Measurements from ENCODE around the gene DCHS1. TPM values are rescaled to one million over a fixed set of nuclear protein-coding genes. Genes with fewer than 3 reads are reported as not detected.

Gene DCHS1
- total and polyA plus RNA-seq, 2 experiments from 2014 or later, result 16.0 to 60.2 TPM

DNA sequence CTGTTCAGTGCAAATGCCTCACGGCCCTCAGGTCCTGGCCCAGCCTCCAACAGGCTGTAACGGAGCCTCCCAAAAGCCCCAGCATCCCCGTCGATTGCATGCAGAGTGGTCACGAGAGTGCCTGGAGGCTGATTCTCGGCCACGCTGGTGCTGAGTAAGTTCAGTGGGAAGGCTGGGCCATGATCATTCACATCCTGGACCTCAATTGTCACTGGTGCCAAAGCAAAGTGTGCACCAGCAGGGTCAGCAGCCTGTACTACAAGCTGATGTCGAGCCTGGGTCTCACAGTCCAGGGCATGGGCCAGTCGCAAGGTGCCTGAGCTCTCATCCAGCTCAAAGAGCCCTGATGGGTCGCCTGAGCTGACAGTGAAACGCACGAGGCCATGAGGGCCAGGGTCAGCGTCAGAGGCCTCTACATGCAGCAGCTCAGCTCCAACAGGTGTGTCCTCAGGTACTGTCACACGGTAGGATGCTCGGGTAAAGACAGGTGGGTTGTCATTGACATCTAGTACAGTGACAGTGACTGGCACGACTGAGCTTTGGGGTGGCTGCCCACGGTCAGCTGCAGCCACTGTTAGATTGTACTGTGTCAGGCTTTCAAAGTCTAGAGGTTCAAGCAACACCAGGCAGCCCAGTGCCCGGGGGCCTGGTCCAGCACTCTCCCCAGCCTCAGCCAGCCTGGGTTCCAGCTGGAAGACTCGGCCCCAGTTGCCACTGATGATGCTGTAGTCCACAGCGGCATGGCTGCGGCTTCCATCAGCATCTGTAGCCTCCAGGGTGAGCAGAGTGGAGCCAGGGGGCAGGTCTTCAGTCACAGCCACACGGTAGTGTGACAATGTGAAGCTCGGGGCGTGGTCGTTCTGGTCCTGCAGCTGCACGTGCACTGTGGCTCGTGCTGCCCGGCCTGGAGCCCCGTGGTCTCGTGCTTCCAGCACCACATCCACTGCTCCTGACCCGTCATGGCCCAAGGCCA lies 31.9 kb downstream of the DCHS1 start:
- Histone ChIP-seq H3K4me1 (ENCODE audit: low read depth) (no peaks in the 10 kb centered on the region), H3K27me3 (no peaks in the 10 kb centered on the region), H3K27ac (no peak overlapping the region), H3K4me3 (no peak overlapping the region), H3K36me3 (peaks cover 25% of the 10 kb centered on the region), H3K9me3 (ENCODE audit: low read depth) (no peaks in the 10 kb centered on the region)
- TF ChIP-seq, protein P1, sequence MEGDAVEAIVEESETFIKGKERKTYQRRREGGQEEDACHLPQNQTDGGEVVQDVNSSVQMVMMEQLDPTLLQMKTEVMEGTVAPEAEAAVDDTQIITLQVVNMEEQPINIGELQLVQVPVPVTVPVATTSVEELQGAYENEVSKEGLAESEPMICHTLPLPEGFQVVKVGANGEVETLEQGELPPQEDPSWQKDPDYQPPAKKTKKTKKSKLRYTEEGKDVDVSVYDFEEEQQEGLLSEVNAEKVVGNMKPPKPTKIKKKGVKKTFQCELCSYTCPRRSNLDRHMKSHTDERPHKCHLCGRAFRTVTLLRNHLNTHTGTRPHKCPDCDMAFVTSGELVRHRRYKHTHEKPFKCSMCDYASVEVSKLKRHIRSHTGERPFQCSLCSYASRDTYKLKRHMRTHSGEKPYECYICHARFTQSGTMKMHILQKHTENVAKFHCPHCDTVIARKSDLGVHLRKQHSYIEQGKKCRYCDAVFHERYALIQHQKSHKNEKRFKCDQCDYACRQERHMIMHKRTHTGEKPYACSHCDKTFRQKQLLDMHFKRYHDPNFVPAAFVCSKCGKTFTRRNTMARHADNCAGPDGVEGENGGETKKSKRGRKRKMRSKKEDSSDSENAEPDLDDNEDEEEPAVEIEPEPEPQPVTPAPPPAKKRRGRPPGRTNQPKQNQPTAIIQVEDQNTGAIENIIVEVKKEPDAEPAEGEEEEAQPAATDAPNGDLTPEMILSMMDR (IDR thresholded peaks at IDR 0.05; ENCODE audit: low read depth, low read length), result no peak
- no peak for DNase-seq (ENCODE audit: low read depth in 1 of 2, low spot score in 1 of 2)

DNA sequence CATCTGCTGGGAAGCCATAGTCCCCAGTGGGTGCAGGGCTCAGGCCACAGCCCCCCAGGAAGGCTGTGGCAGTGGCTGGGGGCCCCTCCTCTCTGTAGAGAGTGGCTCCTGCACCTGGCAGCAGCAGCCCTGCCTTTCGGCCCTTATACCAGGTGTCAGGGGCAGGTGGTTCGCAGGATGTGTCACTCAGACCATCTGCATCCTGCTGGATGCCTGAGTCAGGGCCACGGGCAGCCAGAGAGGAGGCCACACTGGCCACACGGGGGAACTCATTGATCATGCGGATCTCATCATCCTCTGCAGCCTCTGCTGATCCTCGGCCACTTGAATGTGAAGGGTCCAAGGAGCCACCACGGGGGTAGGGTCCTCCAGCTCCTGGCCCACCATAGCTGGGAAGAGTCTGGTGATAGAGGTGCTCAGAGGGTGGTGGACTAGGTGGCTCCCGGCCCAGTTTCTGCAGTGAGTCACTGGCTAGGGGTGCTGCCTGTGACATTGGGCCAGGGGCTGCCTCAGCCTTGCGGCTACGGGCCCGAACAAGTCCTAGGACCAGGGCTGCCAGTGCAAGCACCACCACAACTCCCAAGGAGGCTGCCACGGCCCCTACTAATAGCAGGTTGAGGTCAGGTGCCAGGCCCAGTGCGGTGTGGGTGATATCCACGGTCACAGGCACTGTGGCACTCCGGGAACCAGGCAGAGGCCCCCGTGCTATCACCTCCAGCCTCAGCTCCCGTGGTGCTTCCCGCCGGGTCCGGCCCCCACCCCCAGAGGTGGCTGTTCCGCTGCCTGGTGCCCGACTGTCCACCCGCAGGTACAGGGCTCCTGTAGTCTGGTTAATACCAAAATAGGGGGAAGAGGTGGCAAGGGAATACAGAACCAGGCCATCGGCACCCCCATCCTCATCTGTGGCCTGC lies 33.1 kb downstream of the DCHS1 start:
- H3K36me3 ChIP-seq, result peaks cover 25% of the 10 kb centered on the region

DNA sequence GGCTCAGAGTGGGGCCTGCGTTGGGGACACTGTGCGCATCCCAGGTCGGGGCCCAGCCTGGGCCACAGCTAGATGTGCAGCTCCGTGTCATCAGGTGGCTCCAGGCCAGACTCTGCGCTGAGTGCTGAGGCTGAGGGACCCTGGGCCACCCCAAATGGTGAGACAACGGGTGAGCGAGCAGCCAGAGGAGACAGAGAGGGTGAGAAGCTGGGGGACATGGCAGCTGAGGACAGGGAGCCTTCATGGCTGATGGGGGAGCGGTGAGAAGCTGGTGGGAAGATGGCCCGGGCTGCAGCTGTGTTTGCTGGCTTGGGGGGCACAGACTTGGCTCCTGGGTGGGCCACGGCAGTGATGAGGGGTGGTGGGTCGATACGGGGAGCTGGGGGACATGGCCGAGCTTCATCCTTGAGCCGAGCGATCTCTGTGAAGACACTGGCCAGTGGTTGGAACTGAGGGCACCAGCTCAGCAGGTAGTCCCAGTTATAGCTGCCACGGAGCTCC lies 33.8 kb downstream of the DCHS1 start:
- no peaks in the 10 kb centered on the region for H3K4me1 ChIP-seq (ENCODE audit: low read depth)
- DNase-seq (ENCODE audit: low read depth in 1 of 2, low spot score in 1 of 2), result no peak
- H3K9me3 ChIP-seq (ENCODE audit: low read depth), result no peaks in the 10 kb centered on the region
- no peak overlapping the region for H3K27ac ChIP-seq
- H3K36me3 ChIP-seq, result peaks cover 19% of the 10 kb centered on the region
- TF ChIP-seq, protein P1 (IDR thresholded peaks at IDR 0.05; ENCODE audit: low read depth, low read length), result no peak
- no peaks in the 10 kb centered on the region for H3K27me3 ChIP-seq
- no peak overlapping the region for H3K4me3 ChIP-seq

More for the DNA sequence above, 33.1 kb downstream of the DCHS1 start:
- H3K27ac ChIP-seq, result no peak overlapping the region
- no peak overlapping the region for H3K4me3 ChIP-seq
- TF ChIP-seq, protein P1 (IDR thresholded peaks at IDR 0.05; ENCODE audit: low read depth, low read length), result no peak
- H3K27me3 ChIP-seq, result no peaks in the 10 kb centered on the region
- H3K4me1 ChIP-seq (ENCODE audit: low read depth), result no peaks in the 10 kb centered on the region
- no peaks in the 10 kb centered on the region for H3K9me3 ChIP-seq (ENCODE audit: low read depth)
- no peak for DNase-seq (ENCODE audit: low read depth in 1 of 2, low spot score in 1 of 2)

DNA sequence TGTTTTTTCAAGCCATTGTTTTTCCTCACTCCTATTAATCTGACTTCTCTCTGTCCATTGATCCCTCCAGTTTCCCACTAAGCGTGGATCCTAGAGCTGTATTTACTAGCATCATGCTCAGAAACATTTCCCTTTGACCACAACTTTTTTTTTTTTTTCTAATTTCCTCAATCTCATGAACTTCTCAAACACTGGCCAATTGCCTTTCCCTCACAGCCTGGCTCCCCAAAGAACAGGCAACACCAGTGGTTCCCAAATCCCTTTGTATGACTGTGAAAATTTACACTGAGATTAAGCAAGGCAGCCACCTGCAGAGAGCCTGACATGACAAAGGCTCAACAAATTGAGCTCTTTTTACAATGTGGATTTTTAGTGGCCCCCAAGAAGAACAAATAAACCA lies 35.0 kb downstream of the DCHS1 start:
- Histone ChIP-seq H3K27me3 (no peaks in the 10 kb centered on the region), H3K36me3 (peaks cover 9% of the 10 kb centered on the region), H3K4me1 (ENCODE audit: low read depth) (no peaks in the 10 kb centered on the region), H3K4me3 (no peak overlapping the region), H3K27ac (no peak overlapping the region), H3K9me3 (ENCODE audit: low read depth) (no peaks in the 10 kb centered on the region)
- no peak for DNase-seq (ENCODE audit: low read depth in 1 of 2, low spot score in 1 of 2)
- TF ChIP-seq, protein P1 (IDR thresholded peaks at IDR 0.05; ENCODE audit: low read depth, low read length), result no peak

DNA sequence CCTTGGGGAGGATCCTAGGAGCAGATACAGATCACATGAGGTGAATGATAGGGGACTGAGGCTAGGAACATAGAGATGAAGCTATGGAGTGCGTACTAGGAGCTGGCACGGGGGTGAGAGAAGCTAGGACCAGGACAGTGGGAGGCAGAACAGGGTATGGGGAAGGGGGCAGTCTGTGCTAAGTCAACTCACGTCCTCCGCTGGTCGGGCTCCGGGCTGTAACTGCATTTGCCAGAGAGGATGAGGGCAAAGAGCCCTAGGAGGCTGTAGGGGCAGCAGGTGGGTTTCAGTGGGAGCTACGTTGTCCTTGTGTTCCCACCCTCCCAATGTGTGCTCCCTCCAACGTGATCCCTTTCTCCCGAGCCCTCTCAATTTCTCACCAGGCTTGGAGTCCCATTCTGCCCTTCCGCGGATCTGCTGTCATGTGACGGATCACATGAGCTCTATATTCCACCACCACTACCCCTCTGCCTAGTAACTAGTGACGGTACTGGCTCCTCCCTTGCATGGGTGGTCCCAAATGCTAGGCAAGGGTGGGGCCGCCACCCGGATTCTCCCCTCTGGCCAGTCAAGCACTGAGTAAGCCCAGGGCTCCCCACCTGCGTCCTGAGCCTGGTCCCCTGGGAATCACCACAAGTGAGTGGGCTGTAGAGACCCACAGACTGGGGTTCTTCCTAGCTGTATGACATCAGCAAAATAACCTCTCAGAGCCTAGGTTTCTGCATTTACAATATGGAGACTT lies 36.4 kb downstream of the DCHS1 start, which contains the start of gene TPP1:
Gene TPP1, minus strand, starts transcription at position 419 of the 742 bp plus-strand sequence. Its CDS starts 22 bp downstream, at position 397.
- H3K27me3 ChIP-seq, result no peaks in the 10 kb centered on the region
- peak; percentile 94 to 95 for DNase-seq (ENCODE audit: low read depth in 1 of 2, low spot score in 1 of 2)
- no peaks in the 10 kb centered on the region for H3K4me1 ChIP-seq (ENCODE audit: low read depth)
- H3K27ac ChIP-seq, result peak within 1 kb of the TSS; percentile 70
- H3K4me3 ChIP-seq, result peak within 1 kb of the TSS; percentile 63
- H3K9me3 ChIP-seq (ENCODE audit: low read depth), result no peaks in the 10 kb centered on the region
- H3K36me3 ChIP-seq, result no peaks in the 10 kb centered on the region
- TF ChIP-seq, protein P1 (IDR thresholded peaks at IDR 0.05; ENCODE audit: low read depth, low read length), result no peak

Measured in cardiac muscle cell (in vitro differentiated cells and primary cell).